ENCODE results near the gene CD300H.

Gene CD300H
- 0 to 1.2 (median 0.10) reads per million in 17 experiments for total RNA-seq

DNA sequence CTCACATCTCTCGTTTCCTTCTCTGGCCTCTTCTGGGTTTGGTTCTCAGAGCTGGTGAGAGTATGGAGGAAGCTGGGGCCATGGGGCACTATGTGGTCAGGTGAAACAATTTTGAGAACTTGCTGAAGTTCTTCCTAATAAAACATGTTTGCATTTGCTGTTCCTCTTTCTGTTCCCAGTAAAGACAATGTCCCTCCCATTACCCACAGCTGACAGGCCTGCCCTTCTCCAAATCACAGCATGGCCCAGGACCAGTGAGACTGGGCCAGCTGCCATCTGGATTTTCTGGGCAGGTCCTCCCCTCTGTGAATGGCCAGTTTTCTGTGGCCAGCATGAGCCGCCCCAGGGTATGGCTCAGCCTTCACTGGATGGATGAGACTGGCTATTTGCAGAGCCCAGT is at the start of gene CD300H:
CD300H (minus strand) TSS at position 113 of the 400 bp plus-strand sequence.
- peak; percentile 73 to 87 (median 81) for DNase-seq

DNA sequence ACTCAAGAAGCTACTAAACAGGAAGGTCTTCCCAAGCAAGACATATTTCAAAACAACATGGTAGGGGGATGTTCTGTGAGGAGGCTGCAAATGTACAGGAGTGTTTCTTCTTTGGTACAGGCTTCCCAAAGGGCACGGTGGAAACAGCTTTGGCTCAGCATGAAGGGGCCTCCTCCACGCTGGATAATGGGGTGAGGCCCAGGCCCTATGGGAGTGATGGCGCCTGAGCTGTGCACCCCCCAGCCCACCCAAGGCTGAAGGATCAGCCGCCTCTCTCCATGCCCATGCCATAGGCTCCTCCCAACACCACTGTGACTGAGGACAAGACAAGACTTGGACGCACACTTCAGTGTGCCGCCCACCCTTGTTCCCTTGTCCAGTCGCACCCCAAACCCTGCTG is 49.4 kb upstream of the CD300H start:
- DNase-seq: no peak

DNA sequence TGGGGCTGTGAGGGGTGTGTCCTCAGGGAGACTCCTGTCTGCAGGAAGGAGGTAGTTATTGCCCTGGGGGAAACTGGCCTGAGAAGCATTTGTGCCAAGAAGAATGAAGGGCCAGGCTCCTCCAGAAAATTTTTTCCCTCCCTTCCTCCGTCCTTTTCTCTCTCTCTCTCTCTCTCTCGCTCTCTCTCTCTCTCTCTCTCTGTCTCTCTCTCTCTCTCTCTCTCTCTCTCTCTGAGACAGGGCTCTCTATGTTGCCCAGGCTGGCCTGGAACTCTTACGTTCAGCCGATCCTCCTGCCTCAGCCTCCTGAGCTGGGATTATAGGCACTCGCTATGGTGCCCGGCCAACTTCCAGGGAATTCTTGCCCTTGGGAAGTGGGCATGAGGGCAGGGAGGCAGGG is 44.7 kb upstream of the CD300H start:
- no peak for DNase-seq

DNA sequence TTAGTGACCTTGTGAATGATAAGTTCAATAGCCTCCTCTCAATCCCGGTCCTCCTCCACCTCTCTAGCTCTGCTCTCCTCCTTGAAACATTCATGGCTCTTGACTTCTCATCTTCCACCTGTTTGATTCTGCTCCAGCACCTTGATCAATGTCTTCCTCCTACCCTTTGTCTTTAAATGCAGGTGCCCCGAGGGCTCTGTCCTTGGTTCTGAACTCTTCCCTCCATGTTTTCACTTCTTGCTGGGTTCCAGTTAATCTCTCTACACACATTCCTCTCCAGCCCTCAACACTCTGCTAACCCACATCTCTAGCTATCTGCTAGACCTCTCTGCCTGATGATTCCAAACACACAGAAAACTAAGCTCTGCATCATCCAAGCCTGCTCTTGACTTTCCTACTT is 42.8 kb upstream of the CD300H start:
- DNase-seq: no peak

DNA sequence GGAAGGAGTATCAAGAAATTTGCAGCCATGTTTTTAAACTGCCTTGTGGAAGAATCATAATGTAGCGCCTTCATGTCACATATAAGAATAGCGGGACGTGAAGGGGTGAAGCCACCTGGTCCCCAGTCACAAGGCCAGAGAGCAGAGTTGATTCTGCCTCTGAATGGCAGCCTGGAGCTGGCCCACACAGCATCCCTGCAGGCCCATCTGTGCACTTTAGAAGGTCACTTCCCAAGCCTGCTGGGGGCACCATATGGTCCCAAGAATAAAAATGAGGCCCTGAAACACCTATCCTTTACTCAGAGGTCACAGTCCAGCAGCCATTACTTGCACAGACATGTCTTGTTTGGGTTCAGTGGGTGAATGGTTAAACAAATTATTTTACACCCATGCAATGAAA is 41.2 kb upstream of the CD300H start:
- DNase-seq: no peak

DNA sequence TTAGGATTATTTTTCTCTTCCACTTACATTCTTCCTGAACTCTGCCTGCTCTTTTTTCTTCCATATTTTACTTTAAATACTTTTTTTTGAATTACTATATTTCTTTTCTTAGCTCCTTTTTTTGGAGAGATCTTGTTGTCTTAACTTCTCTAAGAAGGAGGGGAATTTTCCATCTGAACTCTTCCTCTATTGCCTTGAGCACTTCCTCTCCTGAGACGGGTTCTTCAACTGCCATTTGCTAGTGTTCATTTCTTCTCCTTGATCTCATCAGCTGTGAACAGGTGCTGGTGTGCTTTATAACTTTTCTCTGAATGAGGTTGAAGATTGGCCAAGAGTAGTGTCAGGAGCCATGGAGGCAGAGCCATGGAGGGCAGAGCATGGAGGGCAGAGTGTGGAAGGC is 39.9 kb upstream of the CD300H start:
- peak; percentile 37 to 74 (median 66) for DNase-seq

DNA sequence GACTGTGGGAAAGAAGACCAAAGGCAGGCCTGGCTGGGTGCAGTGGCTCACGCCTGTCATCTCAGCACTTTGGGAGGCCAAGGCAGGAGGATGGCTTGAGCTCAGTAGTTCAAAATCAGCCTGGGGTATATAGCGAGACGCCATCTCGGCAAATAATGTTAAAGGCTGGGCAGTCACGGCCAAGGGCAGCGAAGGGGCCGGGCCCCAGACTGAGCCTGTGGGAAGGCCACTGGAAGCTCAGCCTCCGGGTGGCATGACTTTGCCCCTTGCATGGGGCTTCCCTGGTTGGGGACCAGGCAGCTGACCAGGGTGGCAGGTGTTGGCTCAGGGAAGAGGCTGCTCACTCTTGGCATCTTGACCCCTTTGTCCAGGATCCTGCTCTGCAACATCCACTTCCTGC is 38.7 kb upstream of the CD300H start:
- no peak for DNase-seq

DNA sequence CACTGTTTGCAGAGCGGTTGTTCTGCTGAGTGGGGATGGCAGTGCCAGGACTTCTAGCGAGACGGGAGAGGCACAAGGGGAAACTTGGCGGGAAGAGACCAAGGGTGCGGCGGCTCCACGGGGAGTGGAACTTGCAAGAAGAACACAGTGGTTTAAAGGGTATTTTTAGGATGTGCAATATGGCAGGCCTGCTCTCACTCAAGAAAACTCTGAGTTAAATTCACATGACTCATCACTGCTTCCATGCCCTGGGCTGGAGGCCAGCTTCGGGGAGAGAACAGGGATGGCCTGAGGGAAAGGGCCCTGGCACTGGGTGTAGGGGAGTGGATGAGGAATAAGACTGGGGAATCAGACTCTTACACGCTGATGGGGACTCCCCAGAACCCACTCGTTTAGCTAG is 38.1 kb upstream of the CD300H start:
- DNase-seq: peak; percentile 59 to 76 (median 70)

DNA sequence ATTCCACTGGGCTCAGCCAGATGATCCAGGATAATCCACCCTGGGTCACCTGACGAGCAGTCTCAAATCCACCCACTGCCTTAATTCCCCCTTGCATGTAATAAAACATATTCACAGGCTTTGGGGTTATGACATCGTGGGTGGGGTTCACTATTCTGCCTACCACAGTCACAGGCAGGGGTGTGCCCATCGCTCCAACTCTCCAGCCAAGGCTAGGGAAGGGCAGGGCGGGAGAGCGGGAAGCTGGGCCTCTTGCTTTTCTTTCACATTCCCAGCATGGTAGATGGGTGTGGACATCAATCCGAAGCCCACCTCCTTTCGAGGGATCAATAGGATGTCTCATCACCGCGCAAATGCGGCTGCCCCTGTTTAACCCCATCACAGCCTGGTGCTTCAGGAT is 37.5 kb upstream of the CD300H start:
- DNase-seq: no peak

DNA sequence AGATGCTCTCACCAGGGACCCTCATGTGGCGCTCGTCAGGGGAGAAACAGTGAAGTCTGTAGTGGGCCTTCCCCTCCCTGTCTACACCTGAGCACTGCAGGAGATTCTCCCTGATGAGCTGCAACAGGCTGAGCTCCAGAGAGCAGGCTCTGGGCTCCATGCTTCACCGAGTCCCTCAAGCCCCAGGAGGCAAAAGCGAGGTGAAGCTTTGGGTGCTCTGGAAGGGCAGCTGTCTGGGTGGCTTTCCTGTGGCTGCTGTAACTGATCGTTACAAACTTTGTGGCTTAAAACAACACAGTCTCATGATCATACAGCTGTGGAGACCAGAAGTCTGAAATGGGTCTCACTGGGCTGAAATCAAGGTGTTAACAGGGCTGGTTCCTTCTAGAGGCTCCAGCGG is 36.9 kb upstream of the CD300H start:
- DNase-seq: no peak

DNA sequence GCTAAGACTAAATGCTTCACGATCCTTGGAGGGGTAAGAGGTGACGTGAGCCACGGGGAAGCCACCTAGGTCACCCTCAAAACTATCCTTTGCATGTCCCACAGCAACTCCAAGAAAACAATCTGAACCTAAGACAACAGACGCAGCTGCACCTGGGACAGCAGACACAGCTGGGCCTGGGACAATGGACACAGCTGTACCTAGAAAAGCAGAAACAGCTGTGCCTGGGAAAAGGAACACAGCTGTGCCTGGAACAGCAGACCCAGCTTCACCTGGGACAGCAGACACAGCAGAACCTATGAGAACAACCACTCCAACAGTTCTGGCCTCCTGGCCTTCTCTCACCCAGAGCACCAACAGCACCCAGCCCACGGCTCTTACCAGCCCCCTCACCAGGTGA is 36.4 kb upstream of the CD300H start:
- DNase-seq: no peak

DNA sequence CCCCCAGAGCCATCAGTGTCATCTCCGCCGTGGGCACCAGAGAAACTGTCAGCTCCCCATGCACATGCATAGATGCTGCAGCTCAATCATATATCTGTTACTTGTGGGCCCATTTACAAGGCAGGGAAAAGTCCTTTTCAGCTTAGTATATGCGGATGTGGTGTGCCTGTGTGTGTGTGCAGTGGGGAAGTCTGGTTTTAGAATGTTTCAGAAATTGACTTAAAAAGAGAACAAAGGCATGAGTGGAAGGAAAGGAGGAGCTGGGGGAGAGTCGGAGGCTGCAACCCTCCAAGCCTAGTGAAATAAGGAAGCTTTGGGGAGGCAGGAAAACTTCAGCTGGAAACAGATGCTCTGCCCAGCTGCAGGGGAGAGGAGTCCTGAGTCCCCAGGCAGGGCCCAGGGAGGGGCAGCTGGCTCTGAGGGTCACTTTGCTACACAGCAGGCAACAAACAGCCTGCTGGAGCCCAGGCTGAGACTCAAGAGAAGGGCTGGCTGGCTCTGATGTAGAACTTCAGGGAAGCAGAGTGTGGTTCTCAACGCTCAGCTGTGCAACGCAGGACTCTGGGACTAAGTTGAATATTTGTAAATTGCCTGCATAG is 35.8 kb upstream of the CD300H start:
- DNase-seq: peak; percentile 71 to 86 (median 80)

DNA sequence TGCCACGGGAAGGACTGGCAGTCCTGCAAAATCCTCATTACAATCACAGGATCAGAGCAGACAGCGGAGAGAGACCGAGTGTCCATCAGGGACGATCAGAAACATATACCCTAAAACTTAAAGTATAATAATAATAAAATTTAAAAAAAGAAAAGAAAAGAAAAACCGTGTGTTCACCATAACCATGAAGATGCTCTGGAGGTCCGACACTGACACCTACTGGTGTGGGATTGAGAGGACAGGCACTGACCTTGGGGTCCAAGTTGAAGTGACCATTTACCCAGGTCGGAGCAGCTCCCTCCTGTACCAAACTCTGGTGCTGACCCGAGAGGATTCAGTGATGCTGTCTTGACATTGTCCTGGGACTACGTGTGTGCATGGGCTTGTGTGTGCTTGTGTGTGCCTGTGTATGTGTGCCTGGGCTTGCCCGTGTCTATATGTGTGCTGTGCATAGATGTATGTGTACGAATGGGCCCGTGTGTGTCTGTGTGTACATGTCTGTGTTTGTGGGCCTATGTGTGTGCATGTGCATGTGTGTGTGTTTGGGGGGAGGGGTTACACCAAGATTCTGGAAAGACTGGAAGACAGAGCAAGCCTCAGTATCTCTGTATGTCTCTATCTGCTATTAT is 34.7 kb upstream of the CD300H start:
- peak; percentile 74 to 84 (median 79) for DNase-seq

DNA sequence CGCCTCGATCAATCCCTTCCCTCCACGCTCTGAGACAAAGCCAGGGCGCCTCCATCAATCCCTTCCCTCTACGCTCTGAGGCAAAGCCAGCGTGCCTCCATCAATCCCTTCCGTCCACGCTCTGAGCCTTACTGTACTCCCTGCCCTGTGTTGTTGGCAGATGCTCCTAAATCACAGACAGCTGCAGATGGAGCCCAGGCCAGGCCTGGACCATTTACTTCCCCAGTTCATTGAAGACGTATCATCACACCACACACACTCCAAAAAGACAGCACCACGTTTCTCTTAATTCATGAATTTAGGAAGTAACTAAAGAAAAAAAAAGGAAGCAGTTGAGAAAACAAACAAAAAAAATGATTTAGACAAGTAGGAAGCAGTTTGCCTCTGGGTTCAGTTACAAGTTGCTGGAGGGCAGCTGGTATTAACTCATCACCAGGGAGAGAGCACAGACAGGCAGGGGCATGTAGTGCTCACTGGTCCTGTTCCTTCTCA is 32.2 kb upstream of the CD300H start:
- DNase-seq: peak; percentile 78 to 95 (median 88)

DNA sequence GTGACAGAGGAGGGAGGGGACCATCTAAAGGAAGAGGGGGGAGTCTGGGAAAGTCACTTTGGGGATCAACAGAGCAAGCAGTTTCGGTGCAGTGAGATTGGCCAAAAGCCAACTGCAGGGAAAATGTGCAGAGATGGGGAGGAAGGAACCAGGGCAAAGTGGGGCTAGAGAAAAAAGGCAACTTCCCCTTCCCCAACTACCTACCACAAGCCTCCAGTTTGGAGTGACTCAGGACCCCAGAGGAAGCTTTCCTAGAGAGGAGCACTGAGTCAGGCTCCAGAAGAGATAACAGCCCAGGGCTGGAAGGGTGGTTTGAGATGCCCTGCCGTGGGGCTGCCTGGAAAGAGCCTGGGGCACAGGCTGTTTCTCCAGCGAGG is 31.7 kb upstream of the CD300H start:
- DNase-seq: peak; percentile 47 to 75 (median 58)

DNA sequence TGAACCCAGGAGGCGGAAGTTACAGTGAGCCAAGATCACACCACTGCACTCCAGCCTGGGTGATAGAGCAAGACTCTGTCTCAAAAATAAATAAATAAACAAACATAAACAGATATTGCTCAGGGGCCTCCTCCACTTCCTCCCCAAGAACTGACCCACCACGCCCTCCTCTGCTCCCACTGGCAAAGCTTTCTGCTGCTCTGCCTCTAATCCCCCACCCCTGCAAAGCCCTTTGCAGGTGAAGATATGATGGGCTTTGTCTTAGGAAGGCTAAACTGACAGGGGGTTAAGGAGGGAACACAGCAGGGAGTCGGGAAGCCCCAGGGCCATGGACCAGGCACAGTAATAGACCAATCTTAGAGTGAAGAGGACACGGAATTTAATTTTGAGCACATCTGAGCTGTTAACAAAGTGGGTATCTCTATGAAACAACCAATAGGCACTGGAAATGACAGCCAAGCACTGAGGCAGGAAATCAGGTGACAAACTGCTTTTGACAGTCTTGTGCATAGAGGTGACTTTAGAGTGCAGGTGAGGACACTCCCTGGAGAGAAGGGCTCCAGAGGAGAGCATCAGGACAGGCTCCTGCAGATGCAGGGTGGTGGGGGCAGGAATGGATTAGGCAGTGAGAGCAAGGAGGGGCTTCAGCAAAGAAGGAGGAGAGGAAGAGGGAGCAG is 31.2 kb upstream of the CD300H start:
- DNase-seq: no peak

DNA sequence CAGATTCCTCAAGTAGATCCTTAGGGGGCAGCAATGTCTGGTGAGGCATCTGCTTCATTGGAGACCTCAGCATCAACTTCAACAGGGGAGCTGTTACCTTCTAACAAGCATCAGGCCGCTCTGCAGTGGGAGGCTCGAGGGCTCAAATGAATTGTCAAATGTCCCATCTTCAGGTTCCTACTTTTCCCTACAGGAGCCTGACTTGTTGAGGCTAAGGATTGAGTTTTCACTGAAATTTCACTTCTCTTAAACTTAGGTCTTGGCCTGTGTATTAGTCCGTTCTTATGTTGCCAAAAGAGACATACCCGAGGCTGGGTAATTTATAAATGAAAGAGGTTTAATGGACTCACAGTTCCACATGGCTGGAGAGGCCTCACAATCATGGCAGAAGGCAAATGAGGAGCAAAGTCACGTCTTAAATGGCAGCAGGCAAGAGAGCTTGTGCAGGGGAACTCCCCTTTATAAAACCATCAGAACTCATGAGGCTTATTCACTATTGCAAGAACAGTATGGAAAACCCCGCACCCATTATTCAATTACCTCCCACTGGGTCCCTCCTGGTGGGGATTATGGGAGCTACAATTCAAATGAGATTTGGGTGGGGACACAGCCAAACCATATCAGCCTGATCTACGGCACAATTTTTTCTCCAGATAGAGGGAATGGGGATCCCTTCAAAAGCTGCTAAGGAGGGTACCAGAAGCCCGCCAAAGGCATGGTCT is 29.9 kb upstream of the CD300H start:
- peak in 1 of 4 experiments; percentile 18 for DNase-seq

DNA sequence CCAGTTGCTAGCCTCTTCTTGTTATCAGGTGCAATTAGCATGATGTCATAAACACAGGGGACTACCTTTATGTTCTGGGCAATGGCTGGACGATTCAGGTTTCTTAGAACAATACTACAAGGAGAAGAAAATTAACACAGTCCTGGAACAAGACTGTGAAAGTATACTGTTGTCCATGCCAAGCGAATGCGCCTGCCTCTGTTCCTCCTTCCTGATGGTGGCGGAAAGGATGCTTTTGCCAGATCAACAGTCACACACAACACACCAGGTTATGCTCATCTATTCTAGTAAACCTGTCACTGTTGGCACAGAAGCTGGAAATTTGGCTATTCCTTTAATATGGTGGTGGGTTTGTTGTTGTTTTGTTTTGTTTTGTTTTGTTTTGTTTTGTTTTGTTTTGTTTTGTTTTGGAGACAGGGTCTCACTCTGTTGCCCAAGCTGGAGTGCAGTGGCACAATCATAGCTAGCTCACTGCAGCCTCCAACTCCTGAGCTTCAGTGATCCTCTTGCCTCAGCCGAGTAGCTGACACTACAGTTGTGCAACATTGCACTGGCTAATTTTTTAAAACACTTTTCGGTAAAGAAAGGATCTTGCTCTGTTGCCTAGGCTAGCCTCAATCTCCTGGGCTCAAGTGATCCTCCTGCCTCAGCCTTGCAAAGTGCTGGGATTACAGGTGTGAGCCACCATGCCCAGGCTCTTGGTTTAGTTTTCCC is 27.9 kb upstream of the CD300H start:
- peak in 3 of 4 experiments; percentile 48 to 59 (median 52) for DNase-seq

DNA sequence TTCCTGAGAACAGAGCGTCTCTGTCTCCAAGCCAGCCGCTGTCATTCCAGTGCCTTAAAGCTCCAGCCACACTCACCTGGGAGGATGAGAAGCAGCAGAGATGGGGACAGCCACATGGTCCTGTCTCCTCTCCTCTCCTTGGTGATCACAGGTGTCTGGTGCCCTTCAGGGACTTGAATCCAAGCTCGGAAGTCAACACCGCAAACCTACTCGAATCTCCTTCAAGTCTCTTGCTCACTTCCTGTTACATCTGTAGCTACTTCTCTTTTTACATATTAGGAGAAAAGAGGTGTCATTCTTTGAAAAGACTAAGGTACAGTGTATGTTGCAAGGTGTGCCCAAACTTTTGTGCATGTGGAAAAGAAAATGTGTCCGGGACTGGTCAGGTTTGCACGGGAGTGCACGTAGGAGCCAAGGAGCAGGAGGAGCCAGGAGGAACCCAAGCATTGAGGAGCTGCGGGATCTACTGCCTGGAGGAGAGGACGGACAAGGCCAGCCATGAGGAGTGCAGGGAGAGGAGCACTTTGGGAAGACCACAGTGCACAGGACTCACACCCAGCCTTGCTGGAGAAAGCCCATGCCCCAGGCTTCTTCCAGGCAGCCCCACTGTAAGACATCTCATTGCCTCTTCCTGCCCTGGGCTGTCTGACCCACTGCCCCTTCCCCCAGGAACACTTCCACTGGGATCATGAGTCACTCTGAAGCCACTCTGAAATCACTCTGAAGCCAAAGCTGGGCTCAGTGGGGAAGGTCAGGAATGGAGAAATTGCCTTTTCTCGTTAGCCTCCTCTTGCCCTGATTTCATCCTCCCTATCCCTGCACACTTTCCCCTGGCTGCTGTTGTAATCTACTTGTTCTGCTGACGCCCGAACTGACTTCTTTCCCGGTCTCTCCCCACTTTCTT is 25.0 kb upstream of the CD300H start, which contains the start of gene CD300LD:
CD300LD (minus strand) TSS at position 197 of the 904 bp plus-strand sequence; CDS start at position 116, 81 bp downstream.
- peak in 3 of 4 experiments; percentile 34 to 46 (median 34) for DNase-seq

DNA sequence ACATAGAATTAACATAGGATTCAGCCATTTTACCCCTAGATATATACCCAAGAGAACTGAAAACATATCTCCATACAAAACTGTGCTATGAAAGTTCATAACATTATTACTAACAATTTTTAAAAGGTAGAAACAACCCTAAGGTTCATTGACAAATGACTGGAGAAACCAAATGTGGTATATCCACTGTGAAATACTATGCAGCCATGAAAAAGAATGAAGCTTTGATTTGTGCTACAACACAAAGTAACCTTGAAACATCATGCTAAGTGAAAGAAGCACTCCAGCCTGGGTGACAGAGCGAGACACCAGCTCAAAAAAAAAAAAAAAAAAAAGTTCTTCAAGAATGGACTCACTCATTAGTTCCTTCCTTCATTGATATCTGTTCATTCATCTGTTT is 24.2 kb upstream of the CD300H start:
- DNase-seq: no peak

DNA sequence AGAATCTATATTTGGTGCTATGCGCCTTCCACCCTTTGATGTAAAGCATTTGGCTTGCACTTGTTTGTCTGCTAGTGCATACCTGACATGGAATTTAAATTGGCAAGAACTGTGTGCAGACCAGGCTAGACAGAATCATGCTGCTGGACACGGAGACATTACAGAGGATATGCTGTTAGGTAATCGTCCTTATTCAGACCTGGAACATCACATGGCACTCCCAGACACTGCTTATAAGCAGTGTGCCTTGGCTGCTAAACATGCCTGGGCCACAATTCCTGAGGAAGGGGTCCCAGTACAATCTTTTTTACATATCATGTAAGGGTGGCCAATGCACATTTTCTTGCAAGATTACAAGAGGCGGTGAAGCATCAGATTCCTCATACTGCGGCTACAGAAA is 18.4 kb upstream of the CD300H start:
- DNase-seq: no peak

Data from suppressor macrophage (primary cell).